HepG2 (cell line): ENCODE measurements around the gene CCS. TPM values are rescaled to one million over a fixed set of nuclear protein-coding genes. Genes with fewer than 3 reads are reported as not detected.

Source experiments
- ATAC-seq: fragments of 200-7000 bp; cut with Tn5 transposase; 3 replicates; pipeline ENCODE4 v1.9.1; 2020; ENCODE audit warnings: mild to moderate bottlenecking, moderate library complexity
- BruUV-seq: library from RNA; stranded (reverse); fragments of 400-500 nt; replicated peaks from 2 replicates; lab custom pipeline; 2021; lab: Mats Ljungman, UMichigan
- CTCF ChIA-PET: fragments of 300-600 bp; formaldehyde crosslinking; extraction: SDS; loops from one replicate; lab custom pipeline; 2021; ENCODE audit warnings: low total read pairs, inconsistent platforms, low intra/inter-chr PET ratio; lab: Yijun Ruan, JAX
- POLR2A ChIA-PET: fragments of 350-600 bp; sonication (Branson Sonifier 250); formaldehyde crosslinking; loops from one replicate; lab custom pipeline; 2020; ENCODE audit warnings: antibody characterized with exemption, inconsistent platforms; lab: Yijun Ruan, JAX
- DNase-seq: peaks from one replicate; pipeline ENCODE4 v3.0.0-alpha.2; 2015; ENCODE audit warnings: low spot score
- FAIRE-seq: peaks from 3 replicates; lab custom pipeline; 2011; peaks lifted over from hg19 to GRCh38; lab: Jason Lieb, UNC
- H2AFZ ChIP-seq: one replicate; pipeline ENCODE4 v1.6.1; 2011; ENCODE audit warnings: low read length, inconsistent platforms
- H3K27ac ChIP-seq: fragments of 300-600 bp; 3 replicates; pipeline ENCODE4 v1.8.0; 2011; ENCODE audit warnings: mixed run types, mild to moderate bottlenecking, mixed read lengths, low read length, inconsistent platforms; ENCODE audit not compliant: insufficient read depth; ENCODE audit errors: extremely low read length
- H3K27me3 ChIP-seq, 2 experiments: fragments of 200-600 bp in 1 of 2; 2 replicates in 1 of 2; 3 replicates in 1 of 2; pipeline versions ENCODE4 v1.6.0 to v1.8.0; 2011; ENCODE audit warnings: low read length in 2 of 2, mild to moderate bottlenecking in 2 of 2, moderate library complexity in 2 of 2, inconsistent platforms in 1 of 2; ENCODE audit not compliant: insufficient read depth in 2 of 2, control insufficient read depth in 1 of 2
- H3K36me3 ChIP-seq, 2 experiments: fragments of 200-600 bp in 1 of 2; replicated peaks in 1 of 2; 2 replicates in 1 of 2; 3 replicates in 1 of 2; pipeline versions ENCODE4 v1.5.1 to v1.8.0; 2011; ENCODE audit warnings: low read length in 2 of 2, inconsistent platforms in 1 of 2; ENCODE audit not compliant: insufficient read depth in 2 of 2, control insufficient read depth in 1 of 2
- H3K4me1 ChIP-seq: 2 replicates; pipeline ENCODE4 v1.5.1; 2012; ENCODE audit warnings: low read length, inconsistent platforms; ENCODE audit not compliant: insufficient read depth
- H3K4me2 ChIP-seq: 2 replicates; pipeline ENCODE4 v1.6.0; 2011; ENCODE audit warnings: low read depth, low read length, inconsistent platforms
- H3K4me3 ChIP-seq, 3 experiments: fragments of 200-600 bp in 1 of 3; sonication (generic), shearing (Covaris generic) in 1 of 3; replicated peaks in 1 of 3; 2 replicates each; pipeline ENCODE4 v1.5.1; 2011 to 2016; ENCODE audit warnings: low read length in 3 of 3, inconsistent platforms in 2 of 3, low read depth in 2 of 3, mild to moderate bottlenecking in 2 of 3, control low read depth in 1 of 3, mixed read lengths in 1 of 3; ENCODE audit not compliant: insufficient read depth in 1 of 3
- H3K79me2 ChIP-seq: one replicate; pipeline ENCODE4 v1.6.1; 2011; ENCODE audit warnings: low read length, inconsistent platforms; ENCODE audit not compliant: insufficient read depth
- H3K9ac ChIP-seq: 2 replicates; pipeline ENCODE4 v1.6.0; 2011; ENCODE audit warnings: mild to moderate bottlenecking, low read depth, low read length, inconsistent platforms; ENCODE audit not compliant: insufficient read depth
- H3K9me3 ChIP-seq: 2 replicates; pipeline ENCODE4 v1.5.1; 2012; ENCODE audit warnings: mild to moderate bottlenecking, low read length
- H4K20me1 ChIP-seq: 2 replicates; pipeline ENCODE4 v1.6.0; 2011; ENCODE audit warnings: inconsistent platforms, mild to moderate bottlenecking, low read length, moderate library complexity; ENCODE audit not compliant: insufficient read depth
- NR0B2 ChIP-seq: sonication (generic); formaldehyde crosslinking; IDR thresholded peaks from 2 replicates; pipeline ENCODE4 v1.4.0; 2020; ENCODE audit warnings: mild to moderate bottlenecking, missing genetic modification reagents
- NR2F2 ChIP-seq: IDR thresholded peaks from 2 replicates; pipeline ENCODE4 v1.6.1; 2012; ENCODE audit warnings: low read depth, inconsistent platforms, borderline replicate concordance
- ZC3H13 ChIP-seq: sonication (generic); formaldehyde crosslinking; IDR thresholded peaks from 2 replicates; pipeline ENCODE4 v1.8.1; 2023; ENCODE audit warnings: mild to moderate bottlenecking, missing genetic modification reagents, moderate library complexity
- ZMYM3 ChIP-seq: sonication (generic); formaldehyde crosslinking; IDR thresholded peaks from 2 replicates; pipeline ENCODE4 v1.5.1; 2020; ENCODE audit warnings: mild to moderate bottlenecking, missing genetic modification reagents
- ZNF121 ChIP-seq: sonication (generic); formaldehyde crosslinking; IDR thresholded peaks from 2 replicates; pipeline ENCODE4 v1.5.0; 2020; ENCODE audit warnings: mild to moderate bottlenecking, missing genetic modification reagents
- ZNF768 ChIP-seq: sonication (generic); formaldehyde crosslinking; IDR thresholded peaks from 2 replicates; pipeline ENCODE4 v1.4.0; 2020; ENCODE audit warnings: missing genetic modification reagents
- ZNF841 ChIP-seq: sonication (generic); formaldehyde crosslinking; IDR thresholded peaks from 2 replicates; pipeline ENCODE4 v1.8.1; 2023; ENCODE audit warnings: missing genetic modification reagents, borderline replicate concordance
- WGBS: methylation state at CpG from one replicate; pipeline ENCODE4 v1.1.6; 2017; ENCODE audit warnings: low lambda C conversion rate; 5-methylcytosine and 5-hydroxymethylcytosine counted together
- in situ Hi-C: cut with HindIII; loops from 2 replicates; pipeline ENCODE4 v1.10.0; 2017; ENCODE audit warnings: low pct_unique_long_range_greater_than_20kb; ENCODE audit not compliant: extremely low pct_ligation_motif_present
- intact Hi-C: fragments of 100-400 bp; cut with micrococcal nuclease; formaldehyde crosslinking; loops from one replicate; pipeline ENCODE4 v1.10.0; 2022; ENCODE audit not compliant: unreplicated experiment
- polyA plus RNA-seq, 8 experiments: library from polyadenylated mRNA; depleted of rRNA in 3 of 8; stranded (reverse) in 7 of 8; unstranded in 1 of 8; fragments of >200 nt; fragmentation: Illumina TruSeq in 4 of 8; extraction: Trizol in 4 of 8; gene quantifications; 2 replicates each; pipeline versions ENCODE4 v1.2.1 to v1.2.3, GENCODE V29; 2011 to 2016; ENCODE audit warnings: low read depth in 4 of 8, missing spikeins in 1 of 8, mixed read lengths in 1 of 8; ENCODE audit not compliant: insufficient read depth in 1 of 8
- total RNA-seq, 5 experiments: library from RNA; depleted of rRNA; stranded (reverse); fragments of >200 nt; fragmentation: Illumina TruSeq; extraction: Trizol; gene quantifications; 2 replicates each; pipeline ENCODE4 v1.2.3, GENCODE V29; 2016; ENCODE audit warnings: low read depth in 1 of 5
- TF ChIP-seq, protein P1 (sequence below): sonication (generic); formaldehyde crosslinking; IDR thresholded peaks from 2 replicates; pipeline ENCODE4 v1.5.0; 2020; ENCODE audit warnings: missing genetic modification reagents

The CCS gene
- total and polyA plus RNA-seq, 2 of the 13 experiments (the other 11 are each of a cell fraction or from before 2014, with no cell fraction given), result 25.4 to 44.6 TPM

DNA sequence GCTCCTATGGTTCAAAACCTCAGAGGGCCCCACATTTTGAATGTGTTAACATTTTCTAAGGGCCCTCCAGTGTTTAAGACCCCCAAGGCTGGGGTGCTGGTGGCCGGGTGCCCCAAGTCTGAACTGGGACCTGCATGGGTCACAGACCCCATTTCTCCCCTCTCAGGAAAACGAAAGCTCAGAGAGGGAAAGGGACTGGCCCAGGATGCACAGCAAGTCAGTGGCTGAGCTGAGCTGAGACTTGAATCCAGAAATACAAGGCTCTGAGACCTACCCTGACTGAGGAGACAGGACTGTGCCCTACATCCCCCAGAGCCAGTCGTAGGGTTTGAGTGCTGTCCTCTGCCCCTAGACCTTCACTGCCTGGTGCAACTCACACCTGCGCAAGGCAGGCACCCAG, 42.1 kb upstream of the CCS start:
- H4K20me1 ChIP-seq, result no peaks in the 10 kb centered on the region
- intact Hi-C loops, result no loop called here
- TF ChIP-seq NR0B2 (CRISPR knock-in tag), result no peak
- no peak for TF ChIP-seq ZC3H13 (CRISPR knock-in tag)
- TF ChIP-seq, protein P1, sequence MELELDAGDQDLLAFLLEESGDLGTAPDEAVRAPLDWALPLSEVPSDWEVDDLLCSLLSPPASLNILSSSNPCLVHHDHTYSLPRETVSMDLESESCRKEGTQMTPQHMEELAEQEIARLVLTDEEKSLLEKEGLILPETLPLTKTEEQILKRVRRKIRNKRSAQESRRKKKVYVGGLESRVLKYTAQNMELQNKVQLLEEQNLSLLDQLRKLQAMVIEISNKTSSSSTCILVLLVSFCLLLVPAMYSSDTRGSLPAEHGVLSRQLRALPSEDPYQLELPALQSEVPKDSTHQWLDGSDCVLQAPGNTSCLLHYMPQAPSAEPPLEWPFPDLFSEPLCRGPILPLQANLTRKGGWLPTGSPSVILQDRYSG (CRISPR knock-in tag), result no peak
- no peak for TF ChIP-seq ZNF841 (CRISPR knock-in tag)
- 0 out of 2 replicates have a peak, but pooled peaks have one; percentile 20 for TF ChIP-seq ZMYM3 (CRISPR knock-in tag)
- TF ChIP-seq ZNF768, result peak; percentile 97
- no peak for TF ChIP-seq ZNF121 (CRISPR knock-in tag)
- no peak for TF ChIP-seq NR2F2
- TF ChIP-seq, all 625 proteins: peak for 2
- Histone ChIP-seq H2AFZ (no peak overlapping the region), H3K27me3 (peaks cover 2 to 19% of the 10 kb centered on the region in 2 experiments), H3K79me2 (no peaks in the 10 kb centered on the region), H3K4me2 (no peak overlapping the region), H3K36me3 (no peaks in the 10 kb centered on the region), H3K27ac (no peak overlapping the region), H3K4me1 (peaks cover 40% of the 10 kb centered on the region), H3K9ac (no peak overlapping the region), H3K9me3 (no peaks in the 10 kb centered on the region), H3K4me3 (no peak overlapping the region)
- ATAC-seq, result no peak
- in situ Hi-C loops, result loop anchor here (25.0 kb wide), 1 partner anchor 286 kb away; the partner anchor contains the start of gene RCE1
- no peak for DNase-seq
- ChIA-PET CTCF (no interaction called here), POLR2A (interaction anchor here (1.5 kb wide), 1 partner anchor 88 kb away, joined by 4 read pairs; the partner anchor contains the start of gene RBM4)
- no peak for FAIRE-seq
- no TSS peak for BruUV-seq
- WGBS, result 42% methylated on average over 3 of the region's 4 CpGs
